NK-92 treated with Interleukin-12 subunit alpha and Interleukin-12 subunit beta, amount 100 ng/mL, for 24 hours (cell line): ENCODE data around the gene PPT2.
A peak's percentile ranks its signal among the peaks of the same experiment; 100 is the strongest.

ENCODE experiments used
- DNase-seq: peaks from one replicate; lab custom pipeline; 2025; lab: John Stamatoyannopoulos, UW

The PPT2 gene

GRCh38 chr6:32151863-32152768, 1.8 kb upstream of the PPT2 start, which contains the start of gene PRRT1:
Gene PRRT1 (minus strand): TSS chr6:32151939. CDS start chr6:32151827, 112 bp downstream.
- no peak for DNase-seq

- DNase-seq: no peak
These were observed 975 bp upstream of the PPT2 start for GRCh38 chr6:32152769-32153563.

GRCh38 chr6:32154514-32155161, 697 bp downstream of the PPT2 start:
- DNase-seq: peak; percentile 26

GRCh38 chr6:32156891-32157290, 3.0 kb downstream of the PPT2 start:
- no peak for DNase-seq

GRCh38 chr6:32158052-32158451, 4.1 kb downstream of the PPT2 start:
- DNase-seq: no peak

- no peak for DNase-seq
These were observed 9.8 kb downstream of the PPT2 start for GRCh38 chr6:32163559-32164258.

- no peak for DNase-seq
These were observed 10.4 kb downstream of the PPT2 start, which contains the start of gene EGFL8 for GRCh38 chr6:32164295-32164694. Gene EGFL8 (plus strand): TSS chr6:32164595. CDS start chr6:32166166, 1,571 bp downstream.

GRCh38 chr6:32166411-32167061, 12.6 kb downstream of the PPT2 start:
- DNase-seq: no peak

- DNase-seq: no peak
These were observed 13.3 kb downstream of the PPT2 start for GRCh38 chr6:32167154-32167760.

GRCh38 chr6:32167761-32168262, 13.9 kb downstream of the PPT2 start:
- DNase-seq: no peak

GRCh38 chr6:32168350-32168749, 14.4 kb downstream of the PPT2 start:
- no peak for DNase-seq

- DNase-seq: no peak
These were observed 15.1 kb downstream of the PPT2 start for GRCh38 chr6:32168807-32169591.

- DNase-seq: no peak
These were observed 16.4 kb downstream of the PPT2 start for GRCh38 chr6:32170294-32170693.

- no peak for DNase-seq
These were observed 17.3 kb downstream of the PPT2 start for GRCh38 chr6:32171234-32171633.

GRCh38 chr6:32173051-32173727, 19.2 kb downstream of the PPT2 start:
- no peak for DNase-seq

GRCh38 chr6:32174416-32174815, 20.5 kb downstream of the PPT2 start:
- no peak for DNase-seq

GRCh38 chr6:32175322-32175710, 21.4 kb downstream of the PPT2 start:
- no peak for DNase-seq

- peak; percentile 92 for DNase-seq
These were observed 22.0 kb downstream of the PPT2 start, which contains the start of gene AGPAT1 for GRCh38 chr6:32175711-32176475. Gene AGPAT1 (minus strand): TSS chr6:32176084. CDS start chr6:32171496, 4,588 bp downstream.
